IMR-90 (cell line): Measurements from ENCODE around the gene CCDC185.

Experiments used
- BHLHE40 ChIP-seq: fragments of 150-350 bp; IDR thresholded peaks from 2 replicates; pipeline ENCODE4 v1.6.1; 2016; ENCODE audit warnings: mild to moderate bottlenecking, low read depth, low read length
- MAFK ChIP-seq: IDR thresholded peaks from 2 replicates; pipeline ENCODE4 v1.6.1; 2012; ENCODE audit warnings: low read depth, low read length, improper control_type of control experiment
- POLR2A ChIP-seq: IDR thresholded peaks from 2 replicates; pipeline ENCODE4 v1.6.1; 2012; ENCODE audit warnings: mild to moderate bottlenecking, low read depth, low read length
- RAD21 ChIP-seq: IDR thresholded peaks from 2 replicates; pipeline ENCODE4 v1.6.1; 2012; ENCODE audit warnings: low read length, improper control_type of control experiment
- TF ChIP-seq, protein P1 (sequence below): conservative IDR thresholded peaks from 2 replicates; pipeline ENCODE4 v1.5.1; 2012; ENCODE audit warnings: mild to moderate bottlenecking, low read depth, low read length, improper control_type of control experiment
- TF ChIP-seq, protein P2 (sequence below): fragments of 150-350 bp; IDR thresholded peaks from 2 replicates; pipeline ENCODE4 v1.6.1; 2017; ENCODE audit warnings: mild to moderate bottlenecking, antibody characterized with exemption, low read length, low read depth

DNA sequence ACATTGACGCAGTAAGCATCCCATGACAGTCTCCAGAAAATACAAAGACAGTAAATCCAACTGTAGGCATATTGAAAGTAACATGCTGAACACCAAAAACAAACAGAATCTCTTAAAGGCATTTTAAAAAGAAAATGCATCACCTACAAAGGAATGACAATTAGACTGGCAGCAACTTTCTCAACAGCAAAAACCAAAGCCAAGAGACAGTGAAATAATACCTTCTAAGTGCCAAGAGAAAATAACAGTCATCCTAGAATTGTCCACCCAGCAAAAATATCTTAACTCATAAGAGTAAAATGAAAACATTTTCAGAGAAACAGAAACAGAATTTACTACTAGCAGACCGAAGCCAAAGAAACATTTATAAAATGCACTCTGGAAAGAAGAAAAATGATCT lies 20.0 kb downstream of the CCDC185 start:
- TF ChIP-seq, protein P1, sequence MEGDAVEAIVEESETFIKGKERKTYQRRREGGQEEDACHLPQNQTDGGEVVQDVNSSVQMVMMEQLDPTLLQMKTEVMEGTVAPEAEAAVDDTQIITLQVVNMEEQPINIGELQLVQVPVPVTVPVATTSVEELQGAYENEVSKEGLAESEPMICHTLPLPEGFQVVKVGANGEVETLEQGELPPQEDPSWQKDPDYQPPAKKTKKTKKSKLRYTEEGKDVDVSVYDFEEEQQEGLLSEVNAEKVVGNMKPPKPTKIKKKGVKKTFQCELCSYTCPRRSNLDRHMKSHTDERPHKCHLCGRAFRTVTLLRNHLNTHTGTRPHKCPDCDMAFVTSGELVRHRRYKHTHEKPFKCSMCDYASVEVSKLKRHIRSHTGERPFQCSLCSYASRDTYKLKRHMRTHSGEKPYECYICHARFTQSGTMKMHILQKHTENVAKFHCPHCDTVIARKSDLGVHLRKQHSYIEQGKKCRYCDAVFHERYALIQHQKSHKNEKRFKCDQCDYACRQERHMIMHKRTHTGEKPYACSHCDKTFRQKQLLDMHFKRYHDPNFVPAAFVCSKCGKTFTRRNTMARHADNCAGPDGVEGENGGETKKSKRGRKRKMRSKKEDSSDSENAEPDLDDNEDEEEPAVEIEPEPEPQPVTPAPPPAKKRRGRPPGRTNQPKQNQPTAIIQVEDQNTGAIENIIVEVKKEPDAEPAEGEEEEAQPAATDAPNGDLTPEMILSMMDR, result no peak
- TF ChIP-seq POLR2A (no peak), RAD21 (no peak), BHLHE40 (no peak), MAFK (no peak)
- TF ChIP-seq, protein P2, sequence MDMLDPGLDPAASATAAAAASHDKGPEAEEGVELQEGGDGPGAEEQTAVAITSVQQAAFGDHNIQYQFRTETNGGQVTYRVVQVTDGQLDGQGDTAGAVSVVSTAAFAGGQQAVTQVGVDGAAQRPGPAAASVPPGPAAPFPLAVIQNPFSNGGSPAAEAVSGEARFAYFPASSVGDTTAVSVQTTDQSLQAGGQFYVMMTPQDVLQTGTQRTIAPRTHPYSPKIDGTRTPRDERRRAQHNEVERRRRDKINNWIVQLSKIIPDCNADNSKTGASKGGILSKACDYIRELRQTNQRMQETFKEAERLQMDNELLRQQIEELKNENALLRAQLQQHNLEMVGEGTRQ, result no peak
